AG10803 (cell line): ENCODE data around the gene TPST2.
A peak's percentile ranks its signal among the peaks of the same experiment; 100 is the strongest.

Experiments used
- DNase-seq: peaks from one replicate; pipeline ENCODE4 v3.0.0; 2010; ENCODE audit warnings: low read depth
- H3K4me3 ChIP-seq: 2 replicates; pipeline ENCODE4 v1.5.1; 2011; ENCODE audit warnings: mild to moderate bottlenecking, low read length, control low read depth
- CTCF ChIP-seq: conservative IDR thresholded peaks from 2 replicates; pipeline ENCODE4 v1.5.1; 2011; ENCODE audit warnings: mild to moderate bottlenecking, low read length, control low read depth, inconsistent platforms

Gene TPST2

GRCh38 chr22:26588729-26589366, 1.1 kb downstream of the TPST2 start:
- peak overlapping the region; percentile 85 for H3K4me3 ChIP-seq
- DNase-seq, result no peak
- no peak for TF ChIP-seq CTCF

DNA sequence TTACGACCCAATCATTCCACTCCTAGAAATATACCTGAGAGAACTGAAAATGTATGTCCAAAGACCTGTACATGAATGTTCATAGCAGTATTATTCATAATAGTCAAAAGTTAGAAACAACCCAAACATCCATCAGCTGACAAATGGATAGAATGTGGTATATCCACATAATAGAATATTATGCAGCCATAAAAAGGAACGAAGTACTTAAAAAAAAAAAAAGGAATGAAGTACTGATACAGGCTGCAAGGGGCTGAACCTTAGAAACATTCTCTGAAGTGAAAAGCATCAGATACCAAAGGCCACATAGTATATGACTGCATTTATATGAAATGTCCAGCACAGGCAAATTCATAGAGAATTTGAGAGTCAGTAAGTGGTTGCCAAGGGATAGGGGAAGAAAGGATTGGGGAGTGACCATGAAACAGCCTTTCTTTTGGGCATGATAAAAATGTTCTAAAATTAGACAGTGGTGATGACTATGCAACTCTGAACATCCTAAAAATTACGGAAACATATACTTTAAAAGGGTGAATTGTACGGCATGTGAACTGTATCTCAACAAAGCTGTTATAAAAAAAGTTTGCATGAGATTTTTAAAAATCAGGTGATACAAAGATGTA, 1.8 kb downstream of the TPST2 start:
- TF ChIP-seq CTCF, result no peak
- peak; percentile 68 for DNase-seq
- H3K4me3 ChIP-seq, result no peak overlapping the region

GRCh38 chr22:26586556-26587325, 3.2 kb downstream of the TPST2 start:
- H3K4me3 ChIP-seq, result no peak overlapping the region
- no peak for DNase-seq
- TF ChIP-seq CTCF, result no peak

GRCh38 chr22:26585104-26585790, 4.7 kb downstream of the TPST2 start:
- no peak overlapping the region; the same call in 1 of the 2 replicates for H3K4me3 ChIP-seq
- TF ChIP-seq CTCF, result 0 out of 2 replicates have a peak, but pooled peaks have one; percentile 12
- peak; percentile 86 for DNase-seq

DNA sequence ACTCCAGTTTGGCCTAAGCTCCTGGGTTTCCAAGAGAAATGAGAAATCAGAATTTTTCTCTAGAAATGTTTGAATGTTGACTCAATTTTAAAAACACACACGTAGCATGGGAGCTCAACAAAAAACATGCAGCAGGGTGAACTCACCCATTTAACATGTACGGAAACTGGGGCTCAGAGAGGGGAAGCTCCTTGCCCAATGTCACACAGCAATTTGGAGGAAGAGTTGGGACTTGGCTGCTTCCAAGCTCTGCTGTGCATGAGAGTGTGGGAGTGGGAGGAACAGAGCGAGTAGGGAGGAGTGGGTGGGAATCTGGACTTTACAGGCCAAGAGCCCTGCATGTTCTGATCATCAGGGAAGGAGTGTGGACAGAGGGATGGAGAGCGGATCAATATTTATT, 5.9 kb downstream of the TPST2 start:
- no peak for DNase-seq
- no peak overlapping the region for H3K4me3 ChIP-seq
- TF ChIP-seq CTCF, result no peak

- TF ChIP-seq CTCF, result no peak
- H3K4me3 ChIP-seq, result no peak overlapping the region
- no peak for DNase-seq
Measured at GRCh38 chr22:26581633-26582168, 8.2 kb downstream of the TPST2 start.
